GM21723 (cell line): ENCODE results near the gene MATCAP1.
A peak's percentile ranks its signal among the peaks of the same experiment; 100 is the strongest.

ENCODE experiments used
- ATAC-seq: cut with Tn5 transposase; IDR thresholded peaks from one replicate; pipeline ENCODE4 v1.9.1; 2021; ENCODE audit warnings: mild to moderate bottlenecking, moderate library complexity; ENCODE audit not compliant: unreplicated experiment

Gene MATCAP1

DNA sequence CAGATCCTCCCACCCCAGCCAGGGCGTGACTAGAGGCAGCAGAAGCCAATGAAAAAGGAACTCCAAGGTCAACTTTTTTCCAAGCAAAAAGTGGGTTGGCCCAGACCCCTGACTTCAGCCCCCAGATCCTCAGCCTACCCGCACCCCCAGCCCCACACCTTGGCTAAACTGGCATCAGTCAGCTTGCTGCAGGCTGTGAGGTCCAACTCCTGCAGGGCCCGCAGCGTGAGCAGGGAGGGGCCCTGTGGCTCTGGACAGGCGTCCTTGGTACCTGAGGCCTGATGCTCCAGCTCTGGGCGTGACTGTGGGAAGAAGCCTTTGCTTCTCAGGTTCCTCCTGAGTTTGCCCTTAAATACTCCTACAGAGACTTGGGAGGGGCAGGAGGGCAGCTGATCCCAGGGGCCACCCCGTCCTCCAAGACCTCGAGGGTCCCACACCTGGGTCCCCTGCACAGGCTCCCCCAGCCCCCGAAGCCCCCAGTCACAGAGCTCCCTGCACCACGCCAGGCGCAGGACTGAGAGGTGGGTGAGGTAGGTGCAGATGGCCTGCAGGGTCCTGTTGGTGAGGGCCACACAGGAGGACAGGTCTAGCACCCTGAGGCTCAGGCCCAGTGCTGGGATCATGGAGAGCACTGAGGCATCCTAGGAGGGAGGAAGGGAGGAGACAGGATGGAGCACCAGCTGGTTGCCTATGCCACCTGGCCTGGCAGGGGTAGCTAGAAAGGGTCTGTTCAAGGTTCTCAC is 24.6 kb upstream of the MATCAP1 start:
- no peak for ATAC-seq

GRCh38 chr16:67207249-67208091 is 23.7 kb upstream of the MATCAP1 start:
- ATAC-seq = no peak

DNA sequence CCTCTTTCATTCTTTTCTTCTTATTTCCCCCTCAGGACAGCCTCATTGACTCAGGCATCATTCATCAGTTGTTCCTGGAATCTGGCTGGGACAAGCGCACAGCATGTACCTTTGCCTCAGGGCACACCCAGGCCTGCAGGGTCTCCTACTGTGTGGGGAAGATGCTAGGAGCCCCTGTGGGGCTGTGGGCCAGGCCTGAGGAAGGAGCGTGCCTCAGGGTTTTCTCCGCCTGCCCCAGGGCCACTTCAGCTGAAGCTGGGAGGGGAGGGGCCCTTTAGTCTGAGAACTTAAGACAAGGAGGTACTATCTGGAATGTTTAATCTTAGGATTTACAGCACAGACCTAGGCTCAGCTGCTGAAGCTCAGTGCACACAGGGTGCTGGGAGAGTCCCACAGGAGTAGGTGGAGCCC is 23.1 kb upstream of the MATCAP1 start:
- ATAC-seq = no peak

- ATAC-seq = no peak
Measured at GRCh38 chr16:67206129-67206837, 22.5 kb upstream of the MATCAP1 start.

- no peak for ATAC-seq
Measured at GRCh38 chr16:67204076-67204475, 20.3 kb upstream of the MATCAP1 start.

DNA sequence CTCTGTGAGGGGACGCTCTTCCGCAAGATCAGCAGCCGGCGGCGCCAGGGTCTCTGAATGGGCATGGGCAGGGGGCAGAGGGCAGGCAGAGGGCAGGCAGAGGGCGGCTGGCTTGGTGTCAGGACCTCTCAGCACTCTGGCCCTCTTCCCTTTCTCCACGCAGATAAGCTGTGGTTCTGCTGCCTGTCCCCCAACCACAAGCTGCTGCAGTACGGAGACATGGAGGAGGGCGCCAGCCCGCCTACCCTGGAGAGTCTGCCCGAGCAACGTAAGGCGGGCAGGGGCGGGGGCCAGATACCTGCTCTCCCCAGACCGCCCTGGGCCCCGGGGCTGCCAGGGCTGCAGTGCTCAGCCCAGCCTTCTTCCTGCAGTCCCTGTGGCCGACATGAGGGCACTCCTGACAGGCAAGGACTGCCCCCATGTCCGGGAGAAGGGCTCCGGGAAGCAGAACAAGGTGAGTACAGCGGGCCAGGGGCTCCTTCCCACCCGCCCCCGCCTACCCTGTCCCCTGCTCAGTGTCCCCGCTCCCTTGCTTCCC is 19.3 kb upstream of the MATCAP1 start:
- no peak for ATAC-seq

DNA sequence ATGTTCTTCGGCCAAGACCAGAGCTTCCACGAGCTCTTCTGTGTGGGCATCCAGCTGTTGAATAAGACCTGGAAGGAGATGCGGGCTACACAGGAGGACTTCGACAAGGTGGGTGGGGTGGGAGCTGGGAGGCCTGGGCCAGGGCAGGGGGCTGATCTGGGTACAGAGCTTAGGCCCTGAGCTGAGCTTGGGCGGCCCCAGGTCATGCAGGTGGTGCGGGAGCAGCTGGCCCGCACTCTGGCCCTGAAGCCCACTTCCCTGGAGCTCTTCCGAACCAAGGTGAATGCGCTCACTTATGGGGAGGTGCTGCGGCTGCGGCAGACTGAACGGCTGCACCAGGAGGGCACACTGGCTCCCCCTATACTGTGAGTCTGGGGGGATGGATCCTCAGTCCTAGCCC is 18.7 kb upstream of the MATCAP1 start:
- ATAC-seq = no peak

DNA sequence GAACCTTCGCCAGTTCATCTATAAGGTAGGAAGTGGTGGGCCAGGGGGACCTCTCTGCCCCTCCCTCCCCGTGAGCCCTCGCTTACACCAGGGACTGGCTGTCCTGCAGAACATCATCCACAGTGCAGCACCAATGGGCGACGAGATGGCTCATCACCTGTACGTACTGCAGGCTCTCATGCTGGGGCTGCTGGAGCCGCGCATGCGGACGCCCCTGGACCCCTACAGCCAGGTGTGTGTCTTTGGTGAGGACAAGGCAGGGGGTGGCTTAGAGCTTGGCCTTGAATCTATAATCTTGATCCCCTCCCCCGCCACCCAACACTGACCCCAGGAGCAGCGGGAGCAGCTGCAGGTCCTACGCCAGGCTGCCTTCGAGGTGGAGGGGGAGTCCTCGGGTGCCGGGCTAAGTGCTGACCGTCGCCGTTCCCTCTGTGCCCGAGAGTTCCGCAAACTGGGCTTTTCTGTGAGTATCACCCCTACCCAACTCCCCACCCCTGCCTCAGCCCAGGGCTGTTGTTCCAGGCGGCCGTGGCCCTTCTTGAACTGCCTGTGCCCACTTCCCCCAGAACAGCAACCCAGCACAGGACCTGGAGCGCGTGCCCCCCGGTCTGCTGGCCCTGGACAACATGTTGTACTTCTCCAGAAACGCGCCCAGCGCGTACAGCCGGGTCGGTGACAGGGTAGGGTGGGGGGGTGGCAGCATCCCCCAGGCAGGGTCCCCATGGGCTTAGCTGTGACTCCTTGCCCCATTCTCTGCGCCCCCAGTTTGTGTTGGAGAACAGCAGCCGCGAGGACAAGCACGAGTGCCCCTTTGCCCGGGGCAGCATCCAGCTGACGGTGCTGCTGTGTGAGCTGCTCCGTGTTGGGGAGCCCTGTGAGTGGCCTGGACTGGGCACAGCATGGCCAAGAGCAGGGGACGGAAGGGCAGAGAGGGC is 17.9 kb upstream of the MATCAP1 start:
- ATAC-seq = no peak

- ATAC-seq = no peak
Measured at GRCh38 chr16:67200491-67200890, 16.7 kb upstream of the MATCAP1 start.

DNA sequence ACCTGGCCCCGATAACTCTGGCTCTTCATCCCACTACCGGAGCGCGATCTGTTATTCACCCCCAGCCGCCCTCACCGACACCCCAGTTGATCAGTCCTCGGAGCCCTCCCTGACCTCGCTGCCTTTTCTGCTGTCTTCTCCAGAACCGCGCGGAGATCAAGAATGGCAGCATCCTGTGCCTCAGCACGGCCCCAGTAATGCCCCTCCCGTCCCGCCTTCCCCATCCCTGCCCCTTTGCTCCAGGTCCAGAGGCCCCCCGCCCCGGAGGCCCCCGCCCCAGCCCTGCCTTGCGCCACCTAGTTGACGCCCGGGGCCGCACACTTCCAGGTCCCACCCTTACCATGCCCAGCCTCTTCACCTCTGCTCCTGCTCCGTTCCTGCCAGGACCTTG is 16.0 kb upstream of the MATCAP1 start:
- ATAC-seq = no peak

GRCh38 chr16:67199011-67199807 is 15.4 kb upstream of the MATCAP1 start, which contains the start of gene ELMO3:
Gene ELMO3 (plus strand): TSS chr16:67199131. CDS start chr16:67199327, 196 bp downstream.
- ATAC-seq = no peak

- no peak for ATAC-seq
Measured at GRCh38 chr16:67198238-67198734, 14.5 kb upstream of the MATCAP1 start.

GRCh38 chr16:67197704-67198103 is 13.9 kb upstream of the MATCAP1 start:
- no peak for ATAC-seq

DNA sequence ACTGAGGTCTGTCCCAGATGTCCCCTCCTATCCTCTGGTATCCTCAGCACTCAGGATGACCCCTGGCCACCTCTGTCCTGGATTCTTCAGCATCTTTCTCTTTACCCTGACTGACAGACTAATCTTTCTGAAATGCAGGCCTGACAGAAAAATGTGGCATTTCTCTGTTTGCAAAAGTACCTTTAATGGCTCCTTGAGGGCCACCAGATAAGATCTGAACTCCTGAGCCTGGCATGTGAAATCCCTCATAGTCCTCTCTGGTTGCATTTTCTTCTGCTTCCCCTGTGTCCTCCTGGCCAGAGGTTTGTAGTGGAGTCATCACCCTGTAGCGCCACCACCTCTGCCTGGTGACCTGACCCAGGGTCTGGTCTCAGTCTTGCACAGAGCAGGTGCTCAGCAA is 13.1 kb upstream of the MATCAP1 start:
- ATAC-seq = no peak

GRCh38 chr16:67195676-67196075 is 11.9 kb upstream of the MATCAP1 start:
- no peak for ATAC-seq

DNA sequence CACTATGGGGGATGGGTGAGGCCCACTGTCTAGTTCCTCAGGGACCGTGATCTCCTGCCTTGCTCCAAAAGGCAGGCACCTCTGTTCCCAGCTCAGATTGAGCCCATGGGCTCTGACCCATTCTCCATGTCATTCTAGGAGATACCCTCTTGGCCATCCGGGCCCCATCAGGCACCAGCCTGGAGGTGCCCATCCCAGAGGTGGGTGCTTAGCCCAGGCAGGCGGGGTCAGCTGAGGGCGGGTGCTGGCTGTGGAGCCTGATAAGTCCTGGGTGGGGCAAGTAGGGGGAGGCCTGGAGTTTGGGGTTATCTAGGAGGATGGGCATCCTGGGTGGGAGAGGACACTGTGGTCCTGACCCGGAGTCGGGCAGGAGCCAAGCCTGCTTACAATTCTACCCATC is 10.5 kb upstream of the MATCAP1 start:
- no peak for ATAC-seq

DNA sequence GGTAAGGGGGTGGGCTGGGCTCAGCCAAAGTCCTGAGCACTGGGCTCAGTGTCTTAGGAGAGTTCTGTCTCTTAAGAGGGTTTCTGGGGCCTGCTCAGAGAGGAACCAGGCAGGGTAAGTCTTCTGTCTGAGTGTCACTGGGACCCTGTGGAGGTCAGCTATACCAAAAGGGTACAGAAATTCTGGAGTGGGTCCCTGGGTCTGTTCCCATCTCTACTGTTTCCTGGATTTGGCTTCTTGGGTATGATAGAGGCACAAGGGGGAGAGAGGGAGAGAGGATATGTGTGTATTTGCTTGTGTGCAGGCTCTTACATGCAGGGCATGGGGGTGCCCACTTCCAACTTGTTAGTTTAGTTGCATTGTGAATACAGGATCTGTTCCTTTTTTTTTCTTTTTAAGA is 9.8 kb upstream of the MATCAP1 start:
- ATAC-seq = no peak

- ATAC-seq = peak; percentile 8
Measured at GRCh38 chr16:67192781-67193361, 9.1 kb upstream of the MATCAP1 start.
